Amygdala (tissue), 56 donors: ENCODE results near the gene SHC2.

ENCODE experiments used
- DNase-seq, 56 donors: peaks; one replicate each; lab custom pipeline; 2025; lab: John Stamatoyannopoulos, UW

Gene SHC2

GRCh38 chr19:366951-367350, 93.9 kb downstream of the SHC2 start:
- DNase-seq: no peak
